ENCODE measurements around the gene KIAA1671.

The KIAA1671 gene

DNA sequence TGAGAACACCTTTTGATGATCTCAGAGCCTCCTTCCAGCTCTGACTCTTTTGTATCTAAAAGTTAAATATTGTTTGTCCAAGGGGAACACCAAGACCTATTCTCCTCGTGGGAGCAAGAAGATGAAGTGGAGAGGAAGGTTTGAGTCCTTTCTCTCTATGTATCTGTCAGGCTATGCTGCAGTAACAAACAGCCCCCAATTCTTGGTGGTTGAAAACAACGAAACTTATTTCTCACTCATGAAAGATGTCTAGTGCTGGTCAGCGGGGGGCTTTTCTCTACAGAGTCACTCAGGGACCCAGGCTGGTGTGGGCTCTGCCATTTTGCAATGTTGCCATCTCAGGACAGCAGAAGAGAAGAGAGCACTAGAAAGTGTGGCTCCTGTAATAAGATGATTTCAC, 260.7 kb downstream of the KIAA1671 start:
- TF ChIP-seq, protein P1, sequence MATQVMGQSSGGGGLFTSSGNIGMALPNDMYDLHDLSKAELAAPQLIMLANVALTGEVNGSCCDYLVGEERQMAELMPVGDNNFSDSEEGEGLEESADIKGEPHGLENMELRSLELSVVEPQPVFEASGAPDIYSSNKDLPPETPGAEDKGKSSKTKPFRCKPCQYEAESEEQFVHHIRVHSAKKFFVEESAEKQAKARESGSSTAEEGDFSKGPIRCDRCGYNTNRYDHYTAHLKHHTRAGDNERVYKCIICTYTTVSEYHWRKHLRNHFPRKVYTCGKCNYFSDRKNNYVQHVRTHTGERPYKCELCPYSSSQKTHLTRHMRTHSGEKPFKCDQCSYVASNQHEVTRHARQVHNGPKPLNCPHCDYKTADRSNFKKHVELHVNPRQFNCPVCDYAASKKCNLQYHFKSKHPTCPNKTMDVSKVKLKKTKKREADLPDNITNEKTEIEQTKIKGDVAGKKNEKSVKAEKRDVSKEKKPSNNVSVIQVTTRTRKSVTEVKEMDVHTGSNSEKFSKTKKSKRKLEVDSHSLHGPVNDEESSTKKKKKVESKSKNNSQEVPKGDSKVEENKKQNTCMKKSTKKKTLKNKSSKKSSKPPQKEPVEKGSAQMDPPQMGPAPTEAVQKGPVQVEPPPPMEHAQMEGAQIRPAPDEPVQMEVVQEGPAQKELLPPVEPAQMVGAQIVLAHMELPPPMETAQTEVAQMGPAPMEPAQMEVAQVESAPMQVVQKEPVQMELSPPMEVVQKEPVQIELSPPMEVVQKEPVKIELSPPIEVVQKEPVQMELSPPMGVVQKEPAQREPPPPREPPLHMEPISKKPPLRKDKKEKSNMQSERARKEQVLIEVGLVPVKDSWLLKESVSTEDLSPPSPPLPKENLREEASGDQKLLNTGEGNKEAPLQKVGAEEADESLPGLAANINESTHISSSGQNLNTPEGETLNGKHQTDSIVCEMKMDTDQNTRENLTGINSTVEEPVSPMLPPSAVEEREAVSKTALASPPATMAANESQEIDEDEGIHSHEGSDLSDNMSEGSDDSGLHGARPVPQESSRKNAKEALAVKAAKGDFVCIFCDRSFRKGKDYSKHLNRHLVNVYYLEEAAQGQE (IDR thresholded peaks at IDR 0.05; ENCODE audit: insufficient read depth in 1 of 2, low read depth in 2 of 2, low read length in 2 of 2): no peak
- TF ChIP-seq FOXP2 (optimal IDR thresholded peaks at IDR 0.05; ENCODE audit: borderline replicate concordance, extremely low read depth, extremely low read length, insufficient read depth) (no peak), SIN3A (IDR thresholded peaks at IDR 0.05; ENCODE audit: borderline replicate concordance, insufficient read depth, low read length) (no peak), POLR2AphosphoS5 (IDR thresholded peaks at IDR 0.05; ENCODE audit: low read depth, low read length) (no peak), TAF1 (IDR thresholded peaks at IDR 0.05; ENCODE audit: borderline replicate concordance, insufficient read depth, low read length) (no peak)

DNA sequence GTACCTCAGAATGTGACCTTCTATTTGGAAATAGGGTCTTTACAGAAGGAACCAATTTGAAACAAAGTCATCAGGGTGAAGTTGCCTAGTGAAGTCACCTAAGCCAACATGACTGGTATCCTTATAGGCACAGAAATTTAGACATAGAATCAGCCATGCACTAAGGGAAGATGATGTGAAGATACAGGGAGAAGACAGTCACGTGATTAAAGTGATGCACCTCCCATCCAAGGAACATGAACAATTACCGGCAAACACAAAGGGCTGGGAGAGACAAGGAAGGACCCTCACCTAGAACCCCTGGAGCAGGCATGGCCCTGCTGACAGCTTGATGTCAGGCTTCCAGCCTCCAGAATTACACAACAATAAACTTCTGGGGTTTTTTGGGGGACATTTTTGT, 263.7 kb downstream of the KIAA1671 start:
- TF ChIP-seq FOXP2 (optimal IDR thresholded peaks at IDR 0.05; ENCODE audit: borderline replicate concordance, extremely low read depth, extremely low read length, insufficient read depth) (no peak), SIN3A (IDR thresholded peaks at IDR 0.05; ENCODE audit: borderline replicate concordance, insufficient read depth, low read length) (no peak), TAF1 (IDR thresholded peaks at IDR 0.05; ENCODE audit: borderline replicate concordance, insufficient read depth, low read length) (no peak), POLR2AphosphoS5 (IDR thresholded peaks at IDR 0.05; ENCODE audit: low read depth, low read length) (no peak)
- TF ChIP-seq, protein P1 (IDR thresholded peaks at IDR 0.05; ENCODE audit: insufficient read depth in 1 of 2, low read depth in 2 of 2, low read length in 2 of 2): no peak

DNA sequence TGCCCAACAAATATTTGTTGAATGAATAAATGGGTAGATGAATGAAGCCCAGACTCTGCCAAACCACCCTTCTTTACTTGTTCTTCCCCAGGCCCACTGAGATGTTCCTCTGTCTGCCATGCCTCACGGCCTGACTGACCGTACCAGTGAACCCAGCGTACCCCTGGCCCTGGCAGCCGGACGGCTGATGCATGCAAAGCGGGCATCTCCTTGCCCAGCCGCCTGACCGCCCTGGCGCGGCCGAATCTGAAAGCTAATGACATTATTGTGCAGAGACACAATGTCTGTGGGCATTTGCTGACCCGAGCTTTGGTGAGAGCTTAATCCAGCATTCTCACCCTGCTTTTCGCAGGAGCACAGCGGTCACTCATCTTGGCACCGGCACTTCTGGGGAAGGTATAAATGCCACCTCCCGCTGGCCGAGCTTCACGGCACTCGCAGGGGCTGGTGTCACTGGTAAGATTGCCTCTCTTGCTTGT, 266.7 kb downstream of the KIAA1671 start, which contains the start of gene CRYBB2:
Gene CRYBB2, plus strand, starts transcription at position 429 of the 479 bp plus-strand sequence. CDS start 1,791 bp downstream, outside the sequence.
- TF ChIP-seq SIN3A (IDR thresholded peaks at IDR 0.05; ENCODE audit: borderline replicate concordance, insufficient read depth, low read length) (no peak), FOXP2 (optimal IDR thresholded peaks at IDR 0.05; ENCODE audit: borderline replicate concordance, extremely low read depth, extremely low read length, insufficient read depth) (no peak)

DNA sequence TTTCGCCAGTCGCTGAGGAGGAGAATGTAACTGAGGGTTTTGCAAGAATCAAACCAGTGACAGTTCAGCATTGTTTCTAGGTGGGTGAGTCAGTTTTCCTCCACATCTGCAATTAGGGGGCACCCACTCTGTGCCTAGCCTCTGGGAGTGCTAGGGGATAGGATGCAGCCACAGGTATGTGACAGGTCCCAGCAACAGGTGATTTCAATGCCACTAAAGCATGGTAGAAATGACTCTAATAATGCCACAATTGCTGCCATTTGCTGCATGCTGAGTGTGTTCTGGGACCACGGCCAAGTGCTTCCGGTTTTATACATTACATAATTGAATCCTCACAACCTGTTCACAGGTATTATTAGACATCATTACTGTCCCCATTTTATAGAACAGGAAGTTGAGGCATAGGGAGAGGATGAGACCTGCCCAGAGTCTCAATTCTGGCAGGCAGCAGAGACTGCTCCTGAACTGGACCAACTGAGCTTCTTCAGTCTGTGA, 267.5 kb downstream of the KIAA1671 start:
- TF ChIP-seq, protein P1 (IDR thresholded peaks at IDR 0.05; ENCODE audit: insufficient read depth in 1 of 2, low read depth in 2 of 2, low read length in 2 of 2): no peak
- no peak for TF ChIP-seq FOXP2 (optimal IDR thresholded peaks at IDR 0.05; ENCODE audit: borderline replicate concordance, extremely low read depth, extremely low read length, insufficient read depth)
- no peak for TF ChIP-seq SIN3A (IDR thresholded peaks at IDR 0.05; ENCODE audit: borderline replicate concordance, insufficient read depth, low read length)
- no peak for TF ChIP-seq TAF1 (IDR thresholded peaks at IDR 0.05; ENCODE audit: borderline replicate concordance, insufficient read depth, low read length)
- TF ChIP-seq POLR2AphosphoS5 (IDR thresholded peaks at IDR 0.05; ENCODE audit: low read depth, low read length): no peak

DNA sequence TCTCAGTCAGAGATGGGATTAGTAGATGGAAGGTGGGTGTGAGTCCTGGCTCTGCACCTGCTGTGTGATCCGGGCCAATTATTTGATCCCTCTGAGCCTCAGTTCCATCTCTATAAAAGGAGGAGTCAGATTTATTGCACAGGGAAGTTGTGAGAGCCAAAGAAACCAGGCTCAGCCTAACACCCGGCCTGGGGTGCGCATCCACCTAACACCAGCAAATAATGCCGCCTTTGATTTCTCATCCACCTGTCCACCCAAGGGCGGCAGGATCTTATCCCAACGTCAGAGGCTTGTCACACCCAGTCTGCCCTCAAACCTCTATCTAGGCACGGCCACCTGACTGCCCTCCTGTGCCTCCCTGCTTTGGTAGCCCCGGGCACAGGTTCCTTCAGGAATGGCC, 269.3 kb downstream of the KIAA1671 start:
- TF ChIP-seq FOXP2 (optimal IDR thresholded peaks at IDR 0.05; ENCODE audit: borderline replicate concordance, extremely low read depth, extremely low read length, insufficient read depth): no peak
- TF ChIP-seq SIN3A (IDR thresholded peaks at IDR 0.05; ENCODE audit: borderline replicate concordance, insufficient read depth, low read length): no peak
- TF ChIP-seq TAF1 (IDR thresholded peaks at IDR 0.05; ENCODE audit: borderline replicate concordance, insufficient read depth, low read length): no peak
- TF ChIP-seq, protein P1 (IDR thresholded peaks at IDR 0.05; ENCODE audit: insufficient read depth in 1 of 2, low read depth in 2 of 2, low read length in 2 of 2): no peak
- TF ChIP-seq POLR2AphosphoS5 (IDR thresholded peaks at IDR 0.05; ENCODE audit: low read depth, low read length): no peak

Data from PFSK-1 (cell line).